BLaER1 (cell line): ENCODE measurements around the gene MXI1.
A peak's percentile ranks its signal among the peaks of the same experiment; 100 is the strongest.

Experiments
- H3K27ac ChIP-seq: shearing (Covaris generic); formaldehyde crosslinking; 2 replicates; pipeline ENCODE4 v1.8.1; 2022
- H3K27me3 ChIP-seq: shearing (Covaris generic); formaldehyde crosslinking; 2 replicates; pipeline ENCODE4 v1.8.1; 2022
- H3K36me3 ChIP-seq: shearing (Covaris generic); formaldehyde crosslinking; 2 replicates; pipeline ENCODE4 v1.8.1; 2022
- H3K4me1 ChIP-seq: shearing (Covaris generic); formaldehyde crosslinking; 2 replicates; pipeline ENCODE4 v1.8.1; 2022
- H3K4me2 ChIP-seq: shearing (Covaris generic); formaldehyde crosslinking; 2 replicates; pipeline ENCODE4 v1.8.1; 2022
- H3K4me3 ChIP-seq: shearing (Covaris generic); formaldehyde crosslinking; 2 replicates; pipeline ENCODE4 v1.8.1; 2022
- H3K9ac ChIP-seq: shearing (Covaris generic); formaldehyde crosslinking; 2 replicates; pipeline ENCODE4 v1.8.1; 2022
- H3K9me3 ChIP-seq: shearing (Covaris generic); formaldehyde crosslinking; 2 replicates; pipeline ENCODE4 v1.8.1; 2022
- H4K20me1 ChIP-seq: shearing (Covaris generic); formaldehyde crosslinking; 2 replicates; pipeline ENCODE4 v1.8.1; 2022
- Cebpa-rat ChIP-seq: shearing (Covaris generic); IDR thresholded peaks from 2 replicates; pipeline ENCODE4 v1.8.1; 2022

Gene MXI1

GRCh38 chr10:110221721-110222261 lies 14.4 kb downstream of the MXI1 start:
- no peaks in the 10 kb centered on the region for H3K36me3 ChIP-seq
- H3K9ac ChIP-seq, result peak overlapping the region; percentile 5; the same call in 1 of the 2 replicates
- peak overlapping the region; percentile 27; the same call in 1 of the 2 replicates for H3K4me3 ChIP-seq
- H3K27me3 ChIP-seq, result no peaks in the 10 kb centered on the region
- peaks cover 57% of the 10 kb centered on the region for H3K4me1 ChIP-seq
- TF ChIP-seq Cebpa-rat, result no peak
- H3K4me2 ChIP-seq, result peak overlapping the region; percentile 67
- peaks cover 86% of the 10 kb centered on the region for H4K20me1 ChIP-seq
- no peaks in the 10 kb centered on the region for H3K9me3 ChIP-seq
- H3K27ac ChIP-seq, result no peak overlapping the region

GRCh38 chr10:110222641-110223297 lies 15.4 kb downstream of the MXI1 start:
- Histone ChIP-seq H3K27me3 (no peaks in the 10 kb centered on the region), H3K4me3 (no peak overlapping the region), H3K36me3 (no peaks in the 10 kb centered on the region), H3K27ac (no peak overlapping the region), H3K4me2 (peak overlapping the region; percentile 67), H3K9me3 (no peaks in the 10 kb centered on the region), H3K9ac (no peak overlapping the region), H4K20me1 (peaks cover 82% of the 10 kb centered on the region), H3K4me1 (peaks cover 59% of the 10 kb centered on the region)
- no peak for TF ChIP-seq Cebpa-rat

GRCh38 chr10:110223298-110223925 lies 16.0 kb downstream of the MXI1 start:
- no peak for TF ChIP-seq Cebpa-rat
- Histone ChIP-seq H3K27ac (no peak overlapping the region), H3K4me3 (no peak overlapping the region), H3K27me3 (no peaks in the 10 kb centered on the region), H3K4me2 (no peak overlapping the region), H3K36me3 (peaks cover 4% of the 10 kb centered on the region; the same call in 1 of the 2 replicates), H3K4me1 (peaks cover 57% of the 10 kb centered on the region), H3K9me3 (no peaks in the 10 kb centered on the region), H4K20me1 (peaks cover 83% of the 10 kb centered on the region), H3K9ac (no peak overlapping the region)

GRCh38 chr10:110224992-110225391 lies 17.6 kb downstream of the MXI1 start:
- peaks cover 44% of the 10 kb centered on the region for H3K4me1 ChIP-seq
- H3K4me3 ChIP-seq, result peak overlapping the region; percentile 82
- H3K36me3 ChIP-seq, result peaks cover 20% of the 10 kb centered on the region
- TF ChIP-seq Cebpa-rat, result no peak
- H3K4me2 ChIP-seq, result peak overlapping the region; percentile 68
- no peak overlapping the region for H3K27ac ChIP-seq
- no peaks in the 10 kb centered on the region for H3K9me3 ChIP-seq
- peak overlapping the region; percentile 78; the same call in 1 of the 2 replicates for H3K9ac ChIP-seq
- peaks cover 78% of the 10 kb centered on the region for H4K20me1 ChIP-seq
- H3K27me3 ChIP-seq, result no peaks in the 10 kb centered on the region

GRCh38 chr10:110225441-110225755 lies 18.0 kb downstream of the MXI1 start:
- H3K9ac ChIP-seq, result peak overlapping the region; percentile 78; the same call in 1 of the 2 replicates
- peak overlapping the region; percentile 68 for H3K4me2 ChIP-seq
- H3K4me3 ChIP-seq, result peak overlapping the region; percentile 82
- no peaks in the 10 kb centered on the region for H3K27me3 ChIP-seq
- no peak overlapping the region for H3K27ac ChIP-seq
- H3K36me3 ChIP-seq, result peaks cover 23% of the 10 kb centered on the region
- peaks cover 77% of the 10 kb centered on the region for H4K20me1 ChIP-seq
- no peaks in the 10 kb centered on the region for H3K9me3 ChIP-seq
- H3K4me1 ChIP-seq, result peaks cover 40% of the 10 kb centered on the region
- no peak for TF ChIP-seq Cebpa-rat

- H3K4me1 ChIP-seq, result peaks cover 36% of the 10 kb centered on the region
- no peak for TF ChIP-seq Cebpa-rat
- H3K4me2 ChIP-seq, result peak overlapping the region; percentile 68
These were observed 18.5 kb downstream of the MXI1 start for GRCh38 chr10:110225756-110226542.

GRCh38 chr10:110226543-110226925 lies 19.1 kb downstream of the MXI1 start:
- H3K4me2 ChIP-seq, result no peak overlapping the region
- H3K27me3 ChIP-seq, result no peaks in the 10 kb centered on the region
- H3K9me3 ChIP-seq, result no peaks in the 10 kb centered on the region
- peak overlapping the region; percentile 82 for H3K4me3 ChIP-seq
- H3K9ac ChIP-seq, result no peak overlapping the region
- peaks cover 23% of the 10 kb centered on the region for H3K36me3 ChIP-seq
- TF ChIP-seq Cebpa-rat, result no peak
- peaks cover 30% of the 10 kb centered on the region for H3K4me1 ChIP-seq
- H3K27ac ChIP-seq, result no peak overlapping the region
- H4K20me1 ChIP-seq, result peaks cover 73% of the 10 kb centered on the region

More at GRCh38 chr10:110225756-110226542, 18.5 kb downstream of the MXI1 start:
- H3K9ac ChIP-seq, result peak overlapping the region; percentile 78
- H3K36me3 ChIP-seq, result peaks cover 23% of the 10 kb centered on the region
- H3K4me3 ChIP-seq, result peak overlapping the region; percentile 82
- H4K20me1 ChIP-seq, result peaks cover 73% of the 10 kb centered on the region
- H3K27ac ChIP-seq, result peak overlapping the region; percentile 78
- no peaks in the 10 kb centered on the region for H3K9me3 ChIP-seq
- no peaks in the 10 kb centered on the region for H3K27me3 ChIP-seq

GRCh38 chr10:110226926-110227641 lies 19.7 kb downstream of the MXI1 start:
- Histone ChIP-seq H3K4me3 (peak overlapping the region; percentile 82), H3K9ac (peak overlapping the region; percentile 75), H3K27ac (0 out of 2 replicates have a peak overlapping the region, but pooled peaks have one; percentile 13), H3K9me3 (no peaks in the 10 kb centered on the region), H3K4me1 (peaks cover 24% of the 10 kb centered on the region), H3K4me2 (peak overlapping the region; percentile 91), H4K20me1 (peaks cover 73% of the 10 kb centered on the region), H3K27me3 (no peaks in the 10 kb centered on the region), H3K36me3 (peaks cover 23% of the 10 kb centered on the region)
- no peak for TF ChIP-seq Cebpa-rat

GRCh38 chr10:110228066-110228465 lies 20.7 kb downstream of the MXI1 start:
- Histone ChIP-seq H3K36me3 (peaks cover 23% of the 10 kb centered on the region), H4K20me1 (peaks cover 72% of the 10 kb centered on the region), H3K9ac (peak overlapping the region; percentile 75; the same call in 1 of the 2 replicates), H3K4me1 (peaks cover 18% of the 10 kb centered on the region), H3K4me2 (peak overlapping the region; percentile 91), H3K4me3 (no peak overlapping the region), H3K9me3 (no peaks in the 10 kb centered on the region), H3K27ac (no peak overlapping the region), H3K27me3 (no peaks in the 10 kb centered on the region)
- TF ChIP-seq Cebpa-rat, result no peak
